GM12801 (cell line): ENCODE data around the gene VAMP8.

Experiments
- TF ChIP-seq, protein P1 (sequence below): IDR thresholded peaks from one replicate; pipeline ENCODE4 v1.5.1; 2011; ENCODE audit warnings: control low read depth; ENCODE audit not compliant: insufficient read length; ENCODE audit errors: extremely low read depth

VAMP8 gene

DNA sequence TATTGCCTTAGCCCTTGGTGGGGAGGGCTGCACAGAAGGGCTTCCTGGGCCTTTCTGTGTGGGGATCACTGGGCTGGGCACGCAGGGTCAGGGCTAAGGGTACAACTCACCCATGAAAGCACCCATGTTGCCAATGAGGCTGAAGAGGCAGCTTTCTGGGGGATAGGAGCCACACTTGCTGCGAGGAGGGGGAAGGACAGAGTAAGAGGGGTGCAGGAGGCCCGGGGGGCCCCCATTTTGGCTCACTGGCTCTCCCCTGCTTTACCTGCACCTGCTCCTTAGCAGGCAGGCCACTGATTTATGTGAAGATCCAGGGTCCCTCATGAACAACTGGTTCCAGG, 22.8 kb downstream of the VAMP8 start:
- TF ChIP-seq, protein P1, sequence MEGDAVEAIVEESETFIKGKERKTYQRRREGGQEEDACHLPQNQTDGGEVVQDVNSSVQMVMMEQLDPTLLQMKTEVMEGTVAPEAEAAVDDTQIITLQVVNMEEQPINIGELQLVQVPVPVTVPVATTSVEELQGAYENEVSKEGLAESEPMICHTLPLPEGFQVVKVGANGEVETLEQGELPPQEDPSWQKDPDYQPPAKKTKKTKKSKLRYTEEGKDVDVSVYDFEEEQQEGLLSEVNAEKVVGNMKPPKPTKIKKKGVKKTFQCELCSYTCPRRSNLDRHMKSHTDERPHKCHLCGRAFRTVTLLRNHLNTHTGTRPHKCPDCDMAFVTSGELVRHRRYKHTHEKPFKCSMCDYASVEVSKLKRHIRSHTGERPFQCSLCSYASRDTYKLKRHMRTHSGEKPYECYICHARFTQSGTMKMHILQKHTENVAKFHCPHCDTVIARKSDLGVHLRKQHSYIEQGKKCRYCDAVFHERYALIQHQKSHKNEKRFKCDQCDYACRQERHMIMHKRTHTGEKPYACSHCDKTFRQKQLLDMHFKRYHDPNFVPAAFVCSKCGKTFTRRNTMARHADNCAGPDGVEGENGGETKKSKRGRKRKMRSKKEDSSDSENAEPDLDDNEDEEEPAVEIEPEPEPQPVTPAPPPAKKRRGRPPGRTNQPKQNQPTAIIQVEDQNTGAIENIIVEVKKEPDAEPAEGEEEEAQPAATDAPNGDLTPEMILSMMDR: no peak

- TF ChIP-seq, protein P1: no peak
Measured at GRCh38 chr2:85600951-85601770, 23.8 kb downstream of the VAMP8 start.

GRCh38 chr2:85601771-85602475, 24.5 kb downstream of the VAMP8 start:
- TF ChIP-seq, protein P1: no peak

GRCh38 chr2:85602476-85603234, 25.3 kb downstream of the VAMP8 start, which contains the start of gene TMEM150A:
Gene TMEM150A (minus strand): TSS chr2:85602698. CDS start chr2:85601948, 750 bp downstream.
- TF ChIP-seq, protein P1: no peak

GRCh38 chr2:85604568-85605339, 27.4 kb downstream of the VAMP8 start:
- TF ChIP-seq, protein P1: no peak

GRCh38 chr2:85605406-85606115, 28.2 kb downstream of the VAMP8 start:
- TF ChIP-seq, protein P1: no peak
